Measurements from ENCODE around the gene RAPGEF3. TPM values are rescaled to one million over a fixed set of nuclear protein-coding genes. Genes with fewer than 3 reads are reported as not detected.

RAPGEF3 gene
- total RNA-seq, 4 donors from 2014 or later: 18.3 to 48.2 (median 32.5) TPM

DNA sequence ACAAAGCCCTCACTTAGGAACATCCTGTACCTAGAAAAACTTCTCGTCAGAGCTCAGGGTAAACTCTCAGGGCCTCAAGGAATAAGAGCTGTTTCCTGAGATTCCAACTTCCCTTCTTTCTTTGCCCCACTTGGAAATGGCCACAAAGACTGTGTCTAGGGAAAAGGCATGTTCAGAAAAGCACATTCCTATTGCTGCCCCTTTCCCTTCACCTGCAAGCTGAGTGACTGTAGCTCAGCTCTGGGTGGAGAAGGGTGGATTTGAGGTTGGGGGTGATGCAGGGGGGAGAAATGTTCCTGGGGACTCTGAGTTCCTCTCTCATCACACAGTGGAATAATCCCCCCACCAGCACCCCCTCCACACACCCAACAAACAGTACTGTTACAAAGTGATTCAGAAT is 40.1 kb downstream of the RAPGEF3 start:
- 76% methylated on average over 1 of the region's 1 CpG for WGBS
- intact Hi-C loops (cut with DNase I): loop anchor here (5.0 to 10.0 kb wide), 3 partner anchors 39 to 246 kb away; partner anchors contain the start of genes RAPGEF3 and TMEM106C

DNA sequence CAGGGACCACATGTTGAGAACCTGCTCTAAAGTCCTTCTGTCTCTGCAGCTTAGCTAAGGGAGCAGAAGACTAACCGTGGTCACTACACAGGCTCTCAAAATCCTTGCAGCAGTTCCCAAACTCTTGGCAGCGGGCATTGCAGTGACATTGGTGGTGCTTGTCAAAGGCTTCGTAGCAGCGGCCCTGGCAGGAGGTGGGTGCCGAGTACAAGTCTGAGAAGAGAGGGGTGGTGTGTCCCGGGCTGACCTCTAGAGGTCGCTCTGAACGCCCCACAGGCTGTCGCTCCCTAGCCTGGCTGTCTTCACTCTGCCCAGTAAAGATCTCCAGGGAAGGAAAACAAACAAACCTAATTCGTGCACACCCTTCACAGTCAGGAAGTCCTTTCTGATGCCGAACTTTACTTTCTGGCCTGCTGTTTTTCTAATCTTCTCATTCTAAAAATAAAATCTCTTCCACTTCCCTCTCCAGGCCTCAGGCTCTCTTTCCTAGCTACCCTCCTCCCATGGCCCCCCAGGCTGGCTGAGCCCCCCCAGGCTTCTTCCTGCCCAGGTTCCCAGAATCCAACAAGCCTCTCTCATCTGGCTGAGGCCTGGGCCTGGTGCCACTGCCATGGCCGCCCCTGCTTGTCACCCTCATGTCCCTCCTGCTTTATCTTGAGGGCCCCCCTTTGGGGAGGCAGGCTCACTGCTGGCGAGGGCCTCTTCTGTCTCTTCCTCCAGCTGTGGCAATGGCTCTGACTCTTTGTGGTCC is 41.1 kb downstream of the RAPGEF3 start:
- TF ChIP-seq, protein P1, sequence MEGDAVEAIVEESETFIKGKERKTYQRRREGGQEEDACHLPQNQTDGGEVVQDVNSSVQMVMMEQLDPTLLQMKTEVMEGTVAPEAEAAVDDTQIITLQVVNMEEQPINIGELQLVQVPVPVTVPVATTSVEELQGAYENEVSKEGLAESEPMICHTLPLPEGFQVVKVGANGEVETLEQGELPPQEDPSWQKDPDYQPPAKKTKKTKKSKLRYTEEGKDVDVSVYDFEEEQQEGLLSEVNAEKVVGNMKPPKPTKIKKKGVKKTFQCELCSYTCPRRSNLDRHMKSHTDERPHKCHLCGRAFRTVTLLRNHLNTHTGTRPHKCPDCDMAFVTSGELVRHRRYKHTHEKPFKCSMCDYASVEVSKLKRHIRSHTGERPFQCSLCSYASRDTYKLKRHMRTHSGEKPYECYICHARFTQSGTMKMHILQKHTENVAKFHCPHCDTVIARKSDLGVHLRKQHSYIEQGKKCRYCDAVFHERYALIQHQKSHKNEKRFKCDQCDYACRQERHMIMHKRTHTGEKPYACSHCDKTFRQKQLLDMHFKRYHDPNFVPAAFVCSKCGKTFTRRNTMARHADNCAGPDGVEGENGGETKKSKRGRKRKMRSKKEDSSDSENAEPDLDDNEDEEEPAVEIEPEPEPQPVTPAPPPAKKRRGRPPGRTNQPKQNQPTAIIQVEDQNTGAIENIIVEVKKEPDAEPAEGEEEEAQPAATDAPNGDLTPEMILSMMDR (IDR thresholded peaks at IDR 0.05): peak; percentile 81 to 84 (median 82)
- TF ChIP-seq POLR2AphosphoS5 (IDR thresholded peaks at IDR 0.05): peak; percentile 58 to 74
- TF ChIP-seq EP300 (IDR thresholded peaks at IDR 0.05): no peak
- 12% methylated on average over 11 of the region's 13 CpGs for WGBS
- peak; percentile 95 for DNase-seq (ENCODE audit: extremely low spot score)
- H3K27ac ChIP-seq (replicated peaks in 1 of 4): peak overlapping the region; percentile 80 to 86 (median 82)
- H3K36me3 ChIP-seq: no peaks in the 10 kb centered on the region
- no peak overlapping the region for H3K4me3 ChIP-seq
- intact Hi-C loops (cut with DNase I): loop anchor here (5.0 to 10.0 kb wide), 3 partner anchors 40 to 247 kb away; partner anchors contain the start of genes RAPGEF3 and TMEM106C
- no peaks in the 10 kb centered on the region for H3K27me3 ChIP-seq
- no peaks in the 10 kb centered on the region for H3K9me3 ChIP-seq
- H3K4me1 ChIP-seq: peaks cover 46 to 58% (median 50%) of the 10 kb centered on the region in 4 donors

More for the DNA sequence above, 40.1 kb downstream of the RAPGEF3 start:
- Histone ChIP-seq H3K4me3 (no peak overlapping the region), H3K27ac (replicated peaks in 1 of 4) (peak overlapping the region; percentile 80 to 86 (median 82)), H3K27me3 (no peaks in the 10 kb centered on the region), H3K9me3 (no peaks in the 10 kb centered on the region), H3K36me3 (peaks cover 0 to 6% (median 0%) of the 10 kb centered on the region in 4 donors), H3K4me1 (peaks cover 46 to 66% (median 56%) of the 10 kb centered on the region in 4 donors)
- peak; percentile 89 for DNase-seq (ENCODE audit: extremely low spot score)
- TF ChIP-seq, protein P1 (IDR thresholded peaks at IDR 0.05): no peak
- TF ChIP-seq EP300 (IDR thresholded peaks at IDR 0.05) (no peak), POLR2AphosphoS5 (IDR thresholded peaks at IDR 0.05) (peak in 1 of 2 donors; percentile 35)

- H3K4me3 ChIP-seq: no peak overlapping the region
- WGBS: 100% methylated on average over 1 of the region's 6 CpGs
- intact Hi-C loops (cut with DNase I): loop anchor here (5.0 to 10.0 kb wide), 3 partner anchors 40 to 248 kb away; partner anchors contain the start of genes RAPGEF3 and TMEM106C
- H3K27me3 ChIP-seq: no peaks in the 10 kb centered on the region
- no peaks in the 10 kb centered on the region for H3K36me3 ChIP-seq
- H3K27ac ChIP-seq (replicated peaks in 1 of 4): peak overlapping the region; percentile 80 to 86 (median 82)
- H3K4me1 ChIP-seq: peaks cover 46 to 53% (median 50%) of the 10 kb centered on the region in 4 donors
- no peak for DNase-seq (ENCODE audit: extremely low spot score)
- H3K9me3 ChIP-seq: no peaks in the 10 kb centered on the region
- TF ChIP-seq EP300 (IDR thresholded peaks at IDR 0.05): no peak
- TF ChIP-seq POLR2A (IDR thresholded peaks at IDR 0.05; ENCODE audit: low read depth): no peak
- no peak for TF ChIP-seq POLR2AphosphoS5 (IDR thresholded peaks at IDR 0.05)
- TF ChIP-seq, protein P1 (IDR thresholded peaks at IDR 0.05): no peak
These were observed 41.6 kb downstream of the RAPGEF3 start for GRCh38 chr12:47717046-47717442.

GRCh38 chr12:47715877-47716548 is 42.7 kb downstream of the RAPGEF3 start:
- H3K4me1 ChIP-seq: peaks cover 46 to 53% (median 50%) of the 10 kb centered on the region in 4 donors
- H3K27me3 ChIP-seq: no peaks in the 10 kb centered on the region
- no peaks in the 10 kb centered on the region for H3K9me3 ChIP-seq
- peak overlapping the region; percentile 80 to 86 (median 82) for H3K27ac ChIP-seq (replicated peaks in 1 of 4)
- WGBS: 68% methylated on average over 13 of the region's 13 CpGs
- TF ChIP-seq POLR2AphosphoS5 (IDR thresholded peaks at IDR 0.05) (no peak), EP300 (IDR thresholded peaks at IDR 0.05) (no peak), POLR2A (IDR thresholded peaks at IDR 0.05; ENCODE audit: low read depth) (no peak)
- TF ChIP-seq, protein P1 (IDR thresholded peaks at IDR 0.05): no peak
- intact Hi-C loops (cut with DNase I): loop anchor here (2.0 to 10.0 kb wide), 4 partner anchors 41 to 249 kb away; partner anchors contain the start of genes RAPGEF3 and TMEM106C
- H3K36me3 ChIP-seq: no peaks in the 10 kb centered on the region
- DNase-seq (ENCODE audit: extremely low spot score): peak; percentile 78
- H3K4me3 ChIP-seq: peak overlapping the region; percentile 17 to 31 (median 28)

Measured in esophagus muscularis mucosa (tissue), 4 donors.